Activated naive CD8-positive, alpha-beta T cell treated with anti-CD3 and anti-CD28 coated beads, Interleukin-2, amount 50 U/mL, for 16 hours (primary cell): ENCODE results near the gene ZSCAN1.
"Not testable (repeated sequence)": the region's sequence is repeated elsewhere in the genome, so short reads cannot be mapped to it uniquely, and the experiment has no call there.

Experiments used
- DNase-seq: peaks from one replicate; pipeline ENCODE4 v3.0.0-alpha.2; 2020; ENCODE audit warnings: low read depth, low spot score

Gene ZSCAN1, protein sequence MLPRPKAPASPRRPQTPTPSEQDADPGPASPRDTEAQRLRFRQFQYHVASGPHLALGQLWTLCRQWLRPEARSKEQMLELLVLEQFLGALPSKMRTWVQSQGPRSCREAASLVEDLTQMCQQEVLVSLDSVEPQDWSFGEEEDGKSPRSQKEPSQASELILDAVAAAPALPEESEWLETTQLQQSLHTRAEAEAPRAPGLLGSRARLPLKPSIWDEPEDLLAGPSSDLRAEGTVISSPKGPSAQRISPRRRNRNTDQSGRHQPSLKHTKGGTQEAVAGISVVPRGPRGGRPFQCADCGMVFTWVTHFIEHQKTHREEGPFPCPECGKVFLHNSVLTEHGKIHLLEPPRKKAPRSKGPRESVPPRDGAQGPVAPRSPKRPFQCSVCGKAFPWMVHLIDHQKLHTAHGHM

DNA sequence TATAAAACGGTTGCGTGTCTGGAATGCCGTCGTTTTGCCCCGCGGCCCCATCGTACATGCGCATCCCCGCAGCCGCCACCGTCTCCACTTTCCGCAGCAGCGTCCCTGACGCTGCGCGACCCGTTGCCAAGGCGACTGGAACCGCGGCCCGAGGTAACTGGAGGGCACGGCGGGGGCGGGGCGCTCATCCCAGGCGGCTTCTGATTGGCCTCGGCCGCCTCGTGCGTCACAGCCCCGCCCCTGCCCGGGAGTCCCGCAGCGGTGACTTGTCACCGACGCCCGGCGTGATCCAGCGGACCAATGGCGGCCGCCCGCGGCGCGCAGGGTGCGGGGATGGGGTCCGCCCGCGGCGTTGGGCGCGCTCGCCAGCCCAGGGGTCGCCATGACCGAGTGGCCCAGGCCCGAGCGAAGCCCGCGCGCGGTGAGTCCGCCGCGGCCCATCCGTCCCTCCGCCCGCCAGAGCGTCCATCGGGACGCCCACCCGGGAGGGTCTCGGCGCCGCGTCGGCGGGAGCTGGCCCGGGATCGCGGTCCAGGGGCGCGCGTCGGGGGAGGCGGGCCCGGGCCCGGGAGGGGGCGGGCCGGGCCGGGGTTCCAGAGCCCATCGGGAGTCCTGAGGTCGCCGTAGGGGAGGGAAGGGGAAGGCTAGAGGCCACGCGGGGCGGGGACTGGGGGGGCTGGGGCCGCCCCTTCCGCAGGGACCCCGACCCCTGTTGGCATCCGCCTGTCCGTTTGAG lies at the start of gene ZSCAN1:
TSS of gene ZSCAN1 (plus strand) at position 285 of the 736 bp plus-strand sequence. CDS start 3,812 bp downstream, outside the sequence.
- DNase-seq, result no peak

DNA sequence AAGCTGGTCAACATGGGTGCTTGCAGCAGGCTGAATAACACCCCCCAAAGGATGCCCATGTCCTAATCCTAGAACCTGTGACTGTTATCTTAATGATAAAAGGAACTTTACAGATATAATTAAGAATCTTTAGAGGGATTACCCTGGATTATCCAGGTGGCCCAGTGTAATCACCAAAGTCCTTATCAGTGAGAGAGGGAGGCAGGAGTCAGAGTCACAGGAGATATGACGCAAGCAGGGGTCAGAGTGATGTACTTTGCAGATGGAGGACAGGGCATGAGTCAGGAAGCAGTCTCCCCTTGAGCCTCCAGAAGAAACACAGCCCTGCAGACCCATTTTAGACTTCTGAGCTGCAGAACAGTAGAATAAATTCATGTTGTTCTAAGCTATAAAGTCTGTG lies 41.0 kb upstream of the ZSCAN1 start:
- DNase-seq, result no peak

DNA sequence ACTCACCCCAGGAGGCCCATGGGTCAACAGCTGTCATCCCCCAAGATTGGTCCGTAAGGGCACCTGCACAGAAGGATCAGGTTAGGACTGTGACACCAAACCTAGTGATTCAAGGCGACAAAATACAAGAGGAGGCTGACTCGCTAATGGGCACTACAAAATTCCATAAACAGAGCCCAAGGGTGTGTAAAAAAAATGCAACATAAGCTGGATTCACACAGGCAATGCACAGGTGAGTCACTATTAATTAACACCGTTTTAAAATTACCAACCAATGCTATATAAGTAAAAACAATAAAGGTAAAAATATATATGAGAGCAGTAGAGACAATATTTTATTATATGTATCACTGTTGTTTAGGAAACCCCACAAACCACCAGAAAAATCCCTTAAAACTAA lies 33.1 kb upstream of the ZSCAN1 start:
- no peak for DNase-seq

DNA sequence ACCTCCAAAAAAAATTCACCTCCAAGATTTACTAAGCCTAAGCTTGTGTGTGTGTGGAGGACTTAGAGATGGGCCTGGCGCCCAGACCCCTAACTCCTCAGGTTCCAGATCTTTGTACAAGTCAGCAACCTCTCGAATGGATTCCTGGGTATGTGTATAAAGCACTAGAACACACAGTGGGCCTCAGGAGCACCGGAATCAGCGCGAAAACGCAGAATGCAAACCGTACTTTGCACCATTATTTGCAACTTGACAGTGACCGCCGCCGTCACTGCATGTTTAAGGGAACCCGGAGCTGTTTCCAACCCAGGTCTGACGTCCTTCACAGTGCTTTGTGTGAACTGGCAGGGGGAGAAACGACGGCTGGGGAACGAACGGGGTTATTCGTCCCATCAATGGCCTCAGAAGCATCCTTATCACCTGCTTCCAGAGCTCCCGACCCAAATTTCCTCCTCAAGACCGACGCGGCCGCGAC lies 31.9 kb upstream of the ZSCAN1 start:
- no peak for DNase-seq

DNA sequence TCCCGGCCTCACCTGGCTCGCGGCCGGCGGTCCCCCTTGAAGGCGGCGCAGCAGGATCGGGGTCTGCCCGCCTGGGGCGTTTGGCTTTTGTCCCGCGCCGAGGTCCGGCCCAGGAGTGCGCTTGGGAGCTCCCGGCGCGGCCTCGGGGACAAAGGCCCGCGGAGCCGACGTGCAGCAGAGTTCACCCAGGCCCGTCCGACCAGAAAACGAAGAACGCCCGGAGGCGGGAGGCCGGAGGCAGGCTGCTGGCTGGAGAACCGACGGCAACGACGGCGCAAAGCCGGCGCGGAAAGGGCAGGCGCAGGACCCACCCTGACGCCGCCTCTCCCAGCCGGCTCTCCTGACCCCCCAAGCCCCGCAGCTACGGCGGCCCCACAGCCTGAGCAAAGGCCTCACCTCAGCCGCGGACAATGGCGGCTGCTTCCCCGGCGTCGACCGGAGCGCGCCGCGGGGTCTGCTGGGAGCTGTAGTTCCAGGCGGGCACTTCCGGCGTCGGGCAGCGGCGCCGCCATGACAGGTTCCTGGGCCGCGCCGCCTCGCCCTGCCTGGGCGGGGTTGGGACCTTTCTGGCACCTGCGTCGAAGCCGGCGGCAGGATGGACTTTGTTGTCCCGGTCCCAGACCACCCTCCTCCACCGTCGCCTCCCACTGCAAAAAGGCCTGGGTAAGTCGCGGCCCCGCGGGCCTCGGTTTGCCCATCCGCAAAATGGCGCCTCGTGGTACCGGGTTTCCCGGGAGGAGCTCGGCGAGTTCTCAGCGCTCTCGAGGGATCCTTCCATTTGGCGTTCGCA lies 31.2 kb upstream of the ZSCAN1 start, which contains the start of gene ZNF606:
TSS of gene ZNF606 (minus strand) at position 437 of the 790 bp plus-strand sequence. CDS start 1,501 bp downstream, outside the sequence.
- DNase-seq, result peak; percentile 73

DNA sequence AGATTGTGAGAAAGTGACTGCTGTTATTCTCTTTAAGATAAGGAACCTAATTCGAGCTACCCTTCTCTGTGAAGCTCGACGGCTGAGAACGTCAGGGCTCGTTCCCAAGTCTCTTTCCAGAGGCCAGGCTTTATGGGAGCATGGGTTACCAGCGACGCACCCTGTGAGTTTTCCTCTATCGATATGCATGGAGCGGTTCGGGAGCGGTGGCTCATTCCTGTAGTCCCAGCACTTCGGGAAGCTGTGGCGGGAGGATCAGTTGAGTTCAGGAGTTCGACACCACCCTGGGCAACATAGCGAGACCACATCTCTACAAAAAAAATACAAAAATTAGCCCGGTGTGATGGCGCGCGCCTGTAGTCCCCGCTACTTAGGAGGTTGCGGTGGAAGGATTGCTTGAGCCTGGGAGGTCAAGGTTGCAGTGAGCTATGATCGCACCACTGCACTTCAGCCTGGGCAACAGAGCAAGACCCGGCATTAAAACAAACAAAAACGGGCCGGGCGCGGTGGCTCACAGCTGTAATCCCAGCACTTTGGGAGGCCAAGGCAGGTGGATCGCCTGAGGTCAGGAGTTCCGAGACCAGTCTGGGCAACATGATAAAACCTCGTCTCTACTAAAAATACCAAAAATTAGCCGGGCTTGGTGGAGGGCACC lies 30.5 kb upstream of the ZSCAN1 start:
- DNase-seq, result no peak

DNA sequence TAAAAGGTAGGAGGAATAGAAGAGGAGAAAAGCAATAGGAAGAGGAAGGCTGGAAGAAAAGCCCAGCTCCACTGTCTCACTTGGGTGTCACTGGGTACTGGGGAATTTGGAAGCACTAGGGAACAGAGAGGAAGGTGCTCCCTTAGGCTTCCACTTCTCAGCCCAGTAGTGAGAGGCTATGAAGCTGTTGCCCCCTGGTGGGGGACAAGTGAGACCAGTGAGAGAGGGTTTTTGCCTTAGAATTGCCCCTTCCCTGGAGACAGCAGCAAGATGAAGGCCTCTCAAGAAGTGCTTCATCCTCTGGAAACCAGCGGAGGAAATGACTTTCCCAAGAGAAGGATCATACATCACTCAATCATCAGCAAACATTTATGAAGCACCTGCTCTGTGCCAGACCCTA lies 26.5 kb upstream of the ZSCAN1 start:
- DNase-seq, result no peak

DNA sequence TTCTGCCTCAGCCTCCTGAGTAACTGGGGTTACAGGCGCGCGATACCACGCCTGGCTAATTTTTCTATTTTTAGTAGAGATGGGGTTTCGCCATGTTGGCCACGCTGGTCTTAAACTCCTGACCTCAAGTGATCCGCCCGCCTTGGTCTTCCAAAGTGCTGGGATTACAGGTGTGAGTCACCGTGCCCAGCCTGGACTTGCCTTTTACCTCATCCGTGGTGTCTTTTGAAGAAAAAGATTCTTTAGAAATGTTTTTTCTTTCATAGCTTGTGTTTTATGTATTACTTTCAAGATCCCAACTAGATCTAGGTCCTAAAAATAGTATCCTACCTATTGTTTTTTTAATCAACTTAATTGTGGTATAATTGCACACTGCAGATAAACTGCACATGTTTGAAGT lies 24.9 kb upstream of the ZSCAN1 start:
- not testable (repeated sequence) for DNase-seq

DNA sequence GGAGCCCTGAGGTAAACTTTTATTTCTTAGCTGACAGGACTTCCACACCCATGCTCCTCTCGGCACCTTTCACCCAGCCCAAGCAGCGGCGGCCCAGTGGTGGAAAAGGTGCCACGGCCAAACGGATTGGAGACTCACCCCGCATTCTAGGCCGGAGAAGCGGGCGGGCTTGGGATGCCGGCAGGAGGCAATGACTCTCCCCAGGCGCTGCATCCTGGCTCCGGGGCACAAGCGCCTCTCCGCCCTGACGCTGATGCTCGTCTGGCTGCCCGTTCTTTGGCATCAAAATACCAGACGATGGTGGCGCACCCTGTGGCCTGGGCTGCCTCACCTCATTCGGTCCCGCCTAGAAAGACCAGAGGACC lies 24.5 kb upstream of the ZSCAN1 start:
- no peak for DNase-seq

DNA sequence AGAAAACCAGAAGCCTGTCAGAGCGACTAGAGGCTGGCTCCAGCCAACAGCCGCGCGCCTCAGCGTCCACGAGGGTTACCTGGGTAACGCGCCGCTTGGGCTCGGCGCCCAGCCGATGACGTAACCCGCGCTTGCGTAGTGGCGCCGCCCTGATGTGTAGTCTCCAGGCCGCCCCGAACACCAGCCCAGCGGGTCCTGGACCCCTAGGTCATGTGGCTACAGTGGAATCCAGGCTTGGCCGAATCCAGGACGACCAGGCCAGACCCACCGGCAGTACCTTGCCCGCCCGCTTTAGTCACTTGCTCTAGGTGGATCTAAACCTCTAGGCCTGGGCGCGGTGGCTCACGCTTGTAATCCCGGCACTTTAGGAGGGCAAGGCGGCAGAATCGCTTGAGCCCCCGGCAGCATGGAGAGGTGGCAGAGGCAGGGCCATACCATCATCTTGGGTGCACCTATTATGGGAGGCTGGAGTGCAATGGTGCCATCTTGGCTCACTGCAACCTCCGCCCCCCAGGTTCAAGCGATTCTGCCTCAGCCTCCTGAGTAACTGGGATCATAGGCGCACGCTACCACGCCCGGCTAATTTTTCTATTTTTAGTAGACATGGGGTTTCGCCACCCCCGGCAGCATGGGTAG lies 24.0 kb upstream of the ZSCAN1 start:
- DNase-seq, result no peak

DNA sequence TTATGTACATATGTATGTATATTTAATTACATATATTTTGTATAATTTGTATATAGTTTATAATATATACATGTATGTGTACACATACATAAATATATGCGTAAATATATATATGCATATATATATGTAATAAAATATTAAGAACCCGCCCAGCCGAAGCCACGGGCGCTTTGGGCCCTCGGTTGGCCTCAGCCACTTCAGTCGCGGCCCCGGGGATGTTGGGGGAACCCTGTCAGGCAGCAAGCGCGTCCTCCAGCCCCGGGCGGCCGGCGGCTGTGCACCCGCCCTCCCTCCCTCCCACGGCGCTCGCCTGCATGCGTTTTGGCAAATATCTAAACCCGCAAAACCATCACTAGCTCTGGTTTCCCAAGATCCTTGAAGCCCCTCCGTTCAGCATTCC lies 23.3 kb upstream of the ZSCAN1 start:
- no peak for DNase-seq

DNA sequence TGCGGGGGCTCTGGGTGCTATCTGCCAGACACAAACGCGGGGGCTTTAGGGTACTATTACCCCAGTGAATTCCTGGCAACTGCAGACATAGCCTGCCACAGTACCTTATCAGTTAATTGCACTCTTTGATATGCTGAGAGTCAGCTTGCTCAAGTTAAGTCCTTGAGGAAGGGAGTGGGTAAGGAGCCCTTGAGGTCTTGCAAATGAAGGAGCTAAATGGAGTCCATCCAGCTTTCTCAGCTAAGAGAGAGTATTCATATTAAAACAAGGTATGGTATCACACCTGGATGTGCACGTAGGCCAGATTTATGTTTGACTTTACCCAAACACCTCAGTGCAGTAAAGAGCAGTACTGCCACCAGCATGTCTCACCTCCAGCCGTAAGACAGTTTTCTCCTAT lies 19.7 kb upstream of the ZSCAN1 start:
- no peak for DNase-seq

DNA sequence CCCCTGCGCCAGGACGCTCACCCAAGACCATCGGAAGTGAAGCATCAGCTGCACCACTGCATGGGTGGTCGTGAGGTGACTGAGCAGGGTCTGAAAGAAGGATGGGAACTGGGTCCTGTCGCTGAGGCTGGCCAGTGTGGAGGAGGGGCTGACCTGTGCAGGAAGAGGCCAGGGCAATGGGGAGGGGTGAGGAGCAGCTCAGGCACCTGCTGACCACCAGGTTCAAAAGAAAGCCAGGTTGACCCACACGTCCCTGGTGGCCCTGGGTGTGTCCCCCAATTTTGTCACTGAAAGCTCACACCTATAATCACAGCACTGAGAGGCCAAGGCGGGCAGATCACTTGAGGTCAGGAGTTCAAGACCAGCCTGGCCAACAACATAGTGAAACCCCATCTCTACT lies 13.7 kb upstream of the ZSCAN1 start:
- no peak for DNase-seq

DNA sequence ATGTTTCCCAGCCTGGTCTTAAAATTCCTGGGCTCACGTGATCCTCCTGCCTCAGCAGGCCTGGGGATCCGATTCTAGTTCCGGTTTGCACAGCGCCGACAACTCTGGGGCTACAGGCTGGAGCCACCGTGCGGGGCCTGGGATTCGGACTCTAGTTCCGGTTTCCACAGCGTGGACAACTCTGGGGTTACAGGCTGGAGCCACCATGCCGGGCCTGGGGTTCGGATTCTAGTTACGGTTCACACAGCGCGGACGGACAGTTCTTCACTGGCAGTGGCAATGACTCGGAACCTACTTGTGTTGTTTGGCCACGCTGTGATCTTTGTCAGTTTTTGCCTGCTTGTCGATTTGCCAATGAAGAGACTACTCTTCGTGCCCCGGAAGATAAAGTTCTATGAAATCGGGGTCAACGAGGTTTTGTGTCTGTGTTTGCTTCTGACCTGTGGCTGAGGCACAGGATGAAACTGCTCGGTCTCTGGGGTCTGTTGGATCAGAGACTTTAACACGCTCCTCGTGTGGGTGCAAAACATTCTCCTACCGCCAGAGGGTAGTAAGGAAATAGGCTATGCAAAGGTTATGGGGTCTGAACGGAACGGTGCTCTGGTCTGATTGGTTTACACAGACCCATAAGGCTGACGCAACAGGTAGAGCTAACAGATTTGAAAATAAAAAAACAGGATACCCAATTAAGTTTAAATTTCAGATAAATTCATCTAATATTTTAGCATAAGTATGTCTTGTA lies 12.1 kb upstream of the ZSCAN1 start:
- DNase-seq, result no peak

DNA sequence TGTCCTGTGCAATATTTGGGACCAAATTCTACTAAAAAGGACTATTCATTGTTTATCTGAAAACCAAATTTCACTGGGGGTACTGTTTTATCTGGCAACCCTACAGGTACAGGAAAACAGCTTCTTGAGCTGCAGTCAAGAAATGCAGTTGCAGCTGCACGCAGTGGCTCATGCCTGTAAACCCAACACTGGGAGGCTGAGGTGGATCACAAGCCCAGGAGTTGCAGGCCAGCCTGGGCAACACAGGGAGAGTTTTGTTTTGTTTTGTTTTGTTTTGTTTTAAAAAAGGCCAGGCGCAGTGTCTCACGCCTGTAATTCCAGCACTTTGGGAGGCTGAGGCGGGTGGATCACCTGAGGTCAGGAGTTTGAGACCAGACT lies 11.6 kb upstream of the ZSCAN1 start:
- no peak for DNase-seq

DNA sequence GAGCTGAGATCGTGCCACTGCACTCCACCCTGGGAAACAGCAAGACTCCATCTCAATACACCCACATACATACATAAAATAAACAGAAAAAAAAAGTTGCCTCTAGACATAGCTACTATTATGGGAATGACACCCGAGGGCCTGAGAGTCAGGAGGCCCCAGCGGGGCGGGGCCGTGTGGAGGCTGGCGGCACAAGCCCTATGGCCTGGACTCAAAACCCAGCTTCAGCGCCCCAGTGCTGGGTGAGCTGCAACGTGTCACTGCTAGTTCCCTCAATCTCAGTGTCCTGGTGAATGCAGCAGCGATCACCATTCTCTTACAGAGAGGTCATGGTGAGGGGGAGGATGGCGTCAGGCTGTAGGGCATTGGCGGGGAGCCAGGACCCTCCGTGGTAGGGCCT lies 9.2 kb upstream of the ZSCAN1 start:
- no peak for DNase-seq

DNA sequence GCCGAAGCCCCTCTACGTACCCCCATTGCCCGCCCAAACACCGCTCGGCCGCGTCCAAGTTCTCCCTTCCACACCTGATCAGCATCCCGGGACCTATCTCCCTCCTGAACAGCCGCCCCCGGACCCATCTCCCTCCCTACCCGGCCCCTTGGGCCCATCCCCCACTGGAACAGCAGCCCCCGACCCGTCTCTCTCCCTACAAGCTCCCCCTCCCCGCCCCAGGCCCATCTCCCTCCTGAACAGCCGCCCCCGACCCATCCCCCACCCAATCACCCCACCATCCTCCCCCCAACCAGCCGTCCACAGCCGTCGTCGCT lies 610 bp downstream of the ZSCAN1 start:
- DNase-seq, result no peak

DNA sequence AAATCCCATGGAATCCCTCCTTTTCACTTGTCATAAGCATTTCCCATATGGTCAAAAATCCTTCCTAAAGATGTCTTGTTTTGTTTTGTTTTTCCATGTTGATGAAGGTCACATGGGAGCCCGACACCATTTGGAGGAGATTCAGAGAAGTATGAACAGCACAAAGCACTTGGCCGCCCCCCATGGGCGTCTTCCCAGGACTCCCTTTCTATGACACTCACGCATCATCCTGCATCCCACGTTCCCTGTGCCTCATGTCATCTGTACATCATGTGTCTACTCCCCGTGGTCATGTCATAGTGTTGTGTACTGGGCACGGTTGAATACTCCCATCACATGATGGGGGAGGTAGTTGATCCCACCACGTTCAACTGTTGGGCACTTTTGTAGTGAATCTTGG lies 2.0 kb downstream of the ZSCAN1 start:
- DNase-seq, result no peak

DNA sequence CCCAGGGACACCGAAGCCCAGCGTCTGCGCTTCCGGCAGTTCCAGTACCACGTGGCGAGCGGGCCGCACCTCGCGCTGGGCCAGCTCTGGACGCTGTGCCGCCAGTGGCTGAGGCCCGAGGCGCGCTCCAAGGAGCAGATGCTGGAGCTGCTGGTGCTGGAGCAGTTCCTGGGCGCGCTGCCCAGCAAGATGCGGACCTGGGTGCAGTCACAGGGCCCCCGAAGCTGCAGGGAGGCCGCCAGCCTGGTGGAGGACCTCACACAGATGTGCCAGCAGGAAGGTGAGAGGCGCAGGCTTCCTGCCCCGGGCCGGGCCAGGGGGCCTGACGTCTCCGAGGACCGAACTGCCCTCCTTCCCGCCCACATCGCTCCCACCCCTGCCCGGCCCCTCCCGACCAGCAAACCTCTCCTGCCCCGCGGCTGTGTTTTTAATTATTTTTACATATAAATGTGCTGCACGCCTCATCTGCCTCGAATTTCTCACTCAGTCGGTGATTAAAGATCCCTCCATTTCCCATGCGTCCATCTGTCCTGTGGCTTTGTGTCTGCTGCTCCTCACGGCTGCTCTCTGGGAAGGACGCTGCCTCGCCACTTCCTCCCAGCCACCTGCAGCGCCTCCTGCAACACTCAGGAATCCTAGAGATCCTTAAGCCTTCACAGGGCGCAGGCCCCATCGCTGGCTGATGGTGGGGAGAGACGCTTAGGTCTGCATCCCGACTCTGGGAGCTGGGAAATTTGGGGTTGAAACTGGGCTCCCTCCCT lies 4.3 kb downstream of the ZSCAN1 start:
- DNase-seq, result no peak

DNA sequence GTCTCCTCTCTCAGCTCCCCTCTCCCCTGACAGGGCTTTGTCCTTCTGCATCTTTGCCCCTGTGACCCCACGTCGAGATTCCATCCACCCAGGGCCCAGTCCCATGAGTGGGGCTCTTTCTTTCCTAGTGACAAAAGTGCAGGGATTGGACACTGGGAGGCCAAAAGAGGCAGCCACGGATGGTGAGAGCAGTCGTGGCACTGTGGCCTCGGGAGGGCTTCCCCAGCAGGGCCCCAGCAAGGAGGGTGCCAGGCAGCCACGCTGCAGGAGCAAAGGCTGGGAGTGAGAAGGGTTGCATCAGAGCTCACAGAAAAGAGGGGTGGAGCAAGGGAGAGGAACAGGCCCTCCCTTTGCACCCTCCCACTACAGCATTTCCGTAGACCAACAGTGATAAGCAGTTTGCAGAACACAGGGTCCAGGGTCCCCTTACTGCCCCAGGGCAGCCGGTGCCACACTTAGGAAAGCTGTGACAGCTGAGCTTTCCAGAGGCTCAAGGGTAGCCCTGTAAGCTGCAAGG lies 4.9 kb downstream of the ZSCAN1 start:
- no peak for DNase-seq
